HG03135 (cell line): ENCODE measurements around the gene ODAD4.
"Not testable (repeated sequence)": the region's sequence is repeated elsewhere in the genome, so short reads cannot be mapped to it uniquely, and the experiment has no call there.

Experiments used
- ATAC-seq: cut with Tn5 transposase; IDR thresholded peaks from one replicate; pipeline ENCODE4 v1.9.1; 2021; ENCODE audit warnings: mild to moderate bottlenecking, moderate library complexity; ENCODE audit not compliant: unreplicated experiment

The ODAD4 gene

DNA sequence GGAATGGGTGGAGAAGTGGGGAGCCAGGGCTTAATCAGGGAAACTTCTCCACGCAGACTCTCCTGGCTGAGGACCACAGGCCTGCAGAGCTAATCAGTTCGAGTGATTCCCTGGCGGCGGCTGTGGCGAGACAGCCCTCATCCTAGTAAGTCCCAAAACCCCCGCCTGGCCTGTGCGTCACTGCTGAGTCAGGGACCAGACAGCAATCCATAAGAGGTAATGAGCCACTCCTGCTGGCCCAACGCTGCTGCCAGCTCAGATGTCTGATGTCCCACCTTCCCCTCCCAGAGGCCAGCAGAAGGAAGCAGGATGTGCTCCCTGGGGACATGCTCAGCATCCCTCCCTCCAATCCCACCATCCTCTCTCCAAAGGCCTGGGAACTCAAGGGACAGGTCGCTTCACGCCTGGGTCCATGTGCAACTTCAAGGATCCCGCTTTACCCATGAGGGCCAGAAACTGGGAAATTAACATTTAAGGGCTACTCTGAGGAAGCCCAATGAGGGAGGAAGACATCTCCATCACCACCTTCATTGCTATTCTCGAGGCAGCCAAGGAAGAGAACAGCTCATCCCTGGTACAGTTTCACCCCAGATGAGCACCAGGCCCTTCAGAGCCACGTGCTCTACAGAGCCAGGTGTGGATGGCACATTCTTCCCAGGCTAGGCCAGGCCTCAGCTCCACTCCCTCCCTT lies 19.6 kb upstream of the ODAD4 start:
- ATAC-seq: no peak

DNA sequence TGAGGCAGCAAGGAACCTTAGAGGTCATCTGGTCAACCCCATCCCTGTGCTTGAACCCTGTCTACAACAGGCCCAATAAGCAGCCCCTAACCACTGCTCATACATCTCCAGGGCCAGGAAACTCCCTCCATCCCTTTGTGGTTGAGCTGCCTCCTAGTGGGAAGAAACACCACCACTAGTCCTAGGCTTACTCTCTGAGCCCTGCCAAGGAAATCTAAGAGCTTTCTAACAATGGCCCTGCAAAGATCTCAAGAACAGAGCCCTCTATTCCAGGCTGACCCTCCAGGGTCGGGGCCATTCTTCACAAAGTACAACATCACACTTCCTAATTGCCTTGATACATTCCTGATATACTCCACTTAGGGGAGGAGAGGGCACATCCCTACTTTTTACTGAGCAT lies 17.5 kb upstream of the ODAD4 start:
- ATAC-seq: no peak

DNA sequence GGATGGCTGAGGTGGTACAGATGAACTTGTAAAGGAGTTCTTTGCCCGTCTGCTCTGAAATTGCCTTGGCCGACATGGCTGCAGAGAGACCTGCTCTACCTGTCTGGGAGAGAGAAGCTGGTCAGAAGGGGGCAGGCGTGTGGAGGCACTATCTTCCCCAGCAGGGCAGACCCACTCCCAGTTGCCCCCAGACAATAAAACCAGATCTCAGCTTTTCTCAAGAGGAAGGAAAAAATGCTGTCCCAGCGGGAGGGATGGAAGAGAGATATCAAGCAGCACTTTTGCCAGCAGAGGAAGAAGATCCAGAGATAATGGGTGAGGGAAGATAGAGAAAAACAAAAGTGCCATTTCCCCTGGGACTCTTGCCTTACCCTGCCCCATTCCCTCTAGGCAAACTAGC lies 16.6 kb upstream of the ODAD4 start:
- no peak for ATAC-seq

DNA sequence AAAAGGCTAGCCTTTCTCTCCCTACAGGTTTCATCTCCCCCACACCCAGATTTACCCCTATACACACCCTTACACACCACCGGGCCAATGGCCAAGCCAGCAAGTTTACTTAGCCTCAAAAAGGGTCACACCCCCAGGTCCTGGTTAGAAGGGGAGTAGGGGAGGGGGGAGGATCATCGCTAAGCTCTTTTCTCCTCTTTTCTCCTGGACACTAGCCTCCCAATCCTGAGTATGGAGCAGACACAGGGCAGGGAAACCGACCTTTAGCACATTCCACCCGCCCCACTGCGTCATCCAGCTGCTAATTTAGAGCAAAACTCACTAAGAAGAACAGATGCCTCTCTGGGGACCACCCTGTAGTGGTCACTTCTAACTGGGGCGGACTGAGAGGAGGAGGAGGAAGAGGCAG lies 16.1 kb upstream of the ODAD4 start:
- no peak for ATAC-seq

DNA sequence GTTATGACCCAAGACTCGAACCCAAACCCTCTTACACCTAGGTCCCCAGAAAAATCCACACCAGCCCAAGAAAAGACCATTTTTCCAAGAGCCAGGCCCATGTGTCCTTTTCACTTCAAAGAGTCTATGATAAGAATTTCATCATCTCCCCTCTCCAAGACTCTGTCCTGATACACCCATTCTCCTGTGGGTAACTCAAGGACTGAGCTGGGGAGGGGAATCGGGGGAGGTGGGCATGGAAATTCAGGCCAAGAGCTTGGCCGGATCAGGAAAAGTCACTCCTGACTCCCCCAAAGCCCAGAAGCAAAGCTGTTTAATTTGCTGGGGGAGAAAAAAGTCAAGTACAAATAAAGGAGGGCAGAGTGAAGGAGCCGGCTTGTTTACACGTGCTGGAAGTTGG lies 15.4 kb upstream of the ODAD4 start:
- no peak for ATAC-seq

DNA sequence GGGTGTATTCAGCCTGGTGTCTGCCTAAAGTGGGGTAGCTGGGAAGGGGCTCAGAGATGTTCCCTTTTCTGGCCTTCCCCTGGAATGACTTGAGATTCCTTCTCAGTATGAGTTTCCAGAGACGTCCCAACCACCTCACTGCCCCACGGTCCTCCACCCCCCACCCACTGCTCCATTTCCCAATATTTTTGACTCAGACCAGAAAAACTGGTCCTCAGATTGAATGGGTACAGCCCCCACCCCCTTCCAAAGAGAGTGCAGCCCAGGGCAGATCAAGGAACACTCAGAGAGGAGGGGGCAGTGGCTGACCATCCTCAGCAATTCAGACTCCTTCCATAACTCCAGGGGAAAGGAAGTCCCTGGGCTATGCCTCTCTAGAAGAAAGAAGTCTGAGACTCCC lies 14.9 kb upstream of the ODAD4 start:
- no peak for ATAC-seq

DNA sequence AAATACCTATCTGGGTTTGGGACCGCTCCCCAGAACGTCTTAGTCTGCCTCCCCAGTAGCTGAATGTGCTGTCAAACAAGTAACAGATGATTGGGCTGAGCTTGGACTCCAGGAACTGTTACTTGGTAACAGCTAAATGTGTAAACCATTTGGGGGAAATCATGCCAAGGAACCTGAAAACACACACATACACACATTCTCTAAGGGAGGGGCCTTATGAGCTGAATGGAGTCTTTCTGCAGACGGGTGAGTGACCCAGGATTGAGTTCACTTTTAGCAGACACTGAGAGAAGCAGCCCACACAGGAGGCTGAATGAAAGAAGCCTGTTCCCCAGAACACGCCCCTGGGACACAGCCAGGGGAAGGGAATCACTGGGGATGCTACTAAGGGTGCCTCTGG lies 13.2 kb upstream of the ODAD4 start:
- ATAC-seq: no peak

DNA sequence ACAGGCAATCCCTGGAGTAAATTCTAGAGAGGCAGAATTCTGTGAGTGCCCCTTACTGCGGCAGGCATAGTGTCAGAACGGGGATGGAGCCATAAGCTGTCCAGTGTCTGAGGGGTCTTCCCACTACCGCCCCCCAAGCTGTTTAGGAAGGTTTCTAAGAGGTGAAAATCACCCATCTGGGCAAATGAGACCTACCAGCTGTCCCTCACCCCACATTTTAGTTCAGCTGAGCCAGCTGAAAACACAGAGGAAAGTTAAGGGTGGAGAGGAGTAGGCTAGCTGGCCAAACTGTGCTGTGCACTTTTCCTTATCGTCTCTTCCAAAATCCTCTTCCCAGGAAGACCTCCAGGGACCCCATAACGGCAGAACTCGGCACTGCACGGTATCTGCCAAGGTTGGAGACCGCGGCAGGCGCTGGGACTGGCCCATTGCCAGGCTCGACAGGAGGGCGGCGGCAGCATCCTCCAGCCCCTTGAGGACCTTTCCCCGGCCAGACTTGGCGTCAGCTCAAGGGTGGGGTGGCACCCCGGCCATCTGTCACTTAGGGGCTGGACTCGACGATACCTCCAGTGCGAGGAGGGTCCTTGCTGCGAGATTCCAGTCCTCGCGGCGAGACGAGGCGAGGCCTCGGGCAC lies 12.6 kb upstream of the ODAD4 start:
- ATAC-seq: peak; percentile 8

DNA sequence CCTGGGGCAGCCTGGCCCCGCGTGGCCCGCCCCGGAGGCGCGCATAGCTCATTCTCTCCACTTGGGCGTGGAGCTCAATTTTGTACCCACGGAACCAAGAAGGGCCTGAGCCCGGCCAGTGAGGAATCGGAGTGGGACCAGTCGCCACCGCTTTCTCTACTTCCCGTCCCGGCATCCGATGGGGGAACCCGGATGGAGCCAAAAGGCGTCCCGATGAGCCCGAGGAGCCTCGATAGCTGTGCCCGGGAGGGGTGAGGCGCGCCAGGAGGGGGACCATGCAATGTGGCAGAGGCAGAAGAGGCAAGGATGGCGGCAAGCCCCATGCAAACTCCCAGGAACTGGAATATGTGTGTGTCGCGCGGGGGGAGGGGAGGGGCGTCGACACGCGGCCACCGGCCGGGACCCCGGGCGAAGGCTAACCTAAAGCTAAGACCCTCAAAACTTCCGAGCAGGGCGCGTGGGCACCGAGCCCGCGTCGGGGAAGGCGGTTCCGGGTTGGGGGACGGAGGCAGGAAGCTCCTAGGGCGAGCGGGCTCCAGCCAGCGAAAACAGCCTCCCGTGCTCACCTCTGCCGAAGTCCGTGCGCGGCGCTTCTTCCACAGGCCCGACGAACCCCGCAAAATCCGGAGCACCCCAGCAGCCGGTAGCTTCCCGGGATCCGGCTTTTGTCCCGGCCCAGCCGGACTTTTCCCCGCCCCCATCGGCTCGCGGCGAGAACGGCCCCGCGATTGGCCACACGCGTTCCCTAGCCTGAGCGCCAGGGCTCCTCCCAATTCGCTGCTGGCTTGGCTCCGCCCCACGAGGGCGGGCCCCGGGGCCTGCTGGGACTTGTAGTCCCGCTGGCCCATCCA lies 11.9 kb upstream of the ODAD4 start, which contains the start of gene ACLY:
TSS of gene ACLY (minus strand) at position 638 of the 851 bp plus-strand sequence. CDS start 5,078 bp downstream, outside the sequence.
- peak; percentile 86 for ATAC-seq

DNA sequence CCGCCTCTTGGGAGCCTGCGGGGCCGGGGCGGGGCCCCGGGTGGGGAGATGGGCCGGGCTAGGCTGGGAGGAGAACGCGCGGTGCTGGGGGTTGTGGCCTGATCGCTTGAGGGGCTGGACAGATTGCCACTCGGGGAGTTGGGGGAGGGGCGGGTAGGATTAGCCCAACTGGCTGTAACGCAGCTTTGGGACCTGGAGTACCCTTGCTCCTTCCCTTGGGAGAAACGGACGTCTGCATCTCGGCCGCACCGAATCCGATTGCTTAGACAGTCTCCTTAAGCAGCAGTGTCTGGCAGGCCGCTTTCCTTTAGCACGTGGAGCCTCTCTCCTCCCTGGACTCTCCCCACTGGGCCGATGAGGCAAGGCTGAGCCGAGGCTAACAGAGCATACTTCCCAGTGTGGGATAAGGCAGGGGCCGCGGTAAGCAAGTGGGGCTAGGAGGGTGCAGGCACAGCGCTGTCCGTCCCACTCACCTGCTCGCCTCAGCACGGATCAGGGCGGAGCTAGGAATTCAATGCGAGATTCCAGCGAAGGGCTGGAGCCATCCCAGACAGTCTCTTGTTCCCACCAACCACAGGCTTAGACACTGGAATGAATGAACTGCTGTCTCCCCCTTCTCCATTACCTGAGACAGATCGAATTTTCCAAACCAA lies 11.1 kb upstream of the ODAD4 start:
- peak; percentile 5 for ATAC-seq

DNA sequence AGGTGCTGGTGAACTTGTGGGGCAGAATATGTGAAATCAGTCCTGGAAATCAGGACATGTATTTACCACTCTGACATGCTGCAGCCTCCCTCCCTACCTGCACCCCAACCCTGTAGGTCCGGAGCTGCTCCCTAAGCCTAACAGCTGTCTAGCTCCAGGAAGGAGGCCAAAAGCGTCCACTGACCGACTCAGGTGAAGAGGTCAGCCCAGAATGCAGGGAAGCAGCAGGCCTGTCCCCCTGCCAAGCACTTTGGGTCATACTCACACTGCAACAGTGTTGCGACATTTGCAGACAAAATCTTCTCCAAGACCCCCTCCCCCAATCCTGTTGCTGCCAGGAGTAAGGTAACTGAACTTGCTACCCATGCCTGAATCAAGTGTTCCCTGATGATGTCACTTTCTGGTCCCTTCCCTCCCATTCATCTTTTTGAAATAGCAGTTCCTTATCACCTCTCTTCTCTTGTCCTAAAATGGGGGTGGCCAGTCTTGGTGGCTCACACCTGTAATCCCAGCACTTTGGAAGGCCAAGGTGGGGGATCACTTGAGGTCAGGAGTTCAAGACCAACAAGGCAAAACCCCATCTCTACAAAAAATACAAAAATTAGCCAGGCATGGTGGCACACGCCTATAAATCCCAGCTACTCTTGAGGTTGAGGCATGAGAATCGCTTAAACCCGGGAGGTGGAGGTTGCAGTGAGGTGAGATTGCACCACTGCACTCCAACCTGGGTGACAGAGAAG lies 10.4 kb upstream of the ODAD4 start:
- no peak for ATAC-seq

DNA sequence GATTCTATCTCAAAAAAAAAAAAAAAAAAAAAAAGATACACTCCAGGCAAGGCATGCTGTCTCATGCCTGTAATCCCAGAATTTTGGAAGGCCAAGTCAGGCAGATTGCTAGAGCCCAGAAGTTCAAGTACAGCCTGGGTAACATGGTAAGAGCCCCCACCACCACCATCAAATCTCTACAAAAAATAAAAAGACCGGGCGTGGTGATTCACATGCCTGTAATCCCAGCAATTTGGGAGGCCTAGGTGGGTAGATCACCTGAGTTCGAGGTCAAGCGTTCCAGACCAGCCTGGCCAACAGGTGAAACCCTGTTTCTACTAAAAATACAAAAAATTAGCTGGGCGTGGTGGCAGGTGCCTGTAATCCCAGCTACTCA lies 9.8 kb upstream of the ODAD4 start:
- no peak for ATAC-seq

DNA sequence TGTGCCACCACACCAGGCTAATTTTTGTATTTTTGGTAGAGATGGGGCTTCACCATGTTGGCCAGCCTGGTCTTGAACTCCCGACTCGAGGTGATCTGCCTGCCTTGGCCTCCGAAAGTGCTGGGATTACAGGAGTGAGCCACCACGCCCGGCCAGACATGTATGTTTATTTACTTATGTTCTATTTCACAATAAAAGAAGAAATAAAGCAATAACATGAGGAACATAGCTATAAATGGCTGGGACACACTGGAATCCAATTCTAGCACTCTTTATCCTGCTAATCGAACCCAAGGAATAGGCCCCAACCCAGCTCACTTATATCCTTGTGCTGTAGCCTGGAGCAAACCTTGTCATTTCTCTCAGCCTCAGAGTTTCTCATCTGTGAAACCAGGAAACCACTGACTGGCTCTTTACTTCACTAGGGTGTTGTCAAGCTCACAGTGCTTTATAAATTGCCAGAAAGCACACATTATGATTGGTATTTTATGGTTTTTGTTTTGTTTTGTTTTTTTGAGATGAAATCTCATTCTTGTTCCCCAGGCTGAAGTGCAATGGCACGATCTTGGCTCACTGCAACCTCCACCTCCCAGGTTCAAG lies 4.3 kb upstream of the ODAD4 start:
- ATAC-seq: no peak

DNA sequence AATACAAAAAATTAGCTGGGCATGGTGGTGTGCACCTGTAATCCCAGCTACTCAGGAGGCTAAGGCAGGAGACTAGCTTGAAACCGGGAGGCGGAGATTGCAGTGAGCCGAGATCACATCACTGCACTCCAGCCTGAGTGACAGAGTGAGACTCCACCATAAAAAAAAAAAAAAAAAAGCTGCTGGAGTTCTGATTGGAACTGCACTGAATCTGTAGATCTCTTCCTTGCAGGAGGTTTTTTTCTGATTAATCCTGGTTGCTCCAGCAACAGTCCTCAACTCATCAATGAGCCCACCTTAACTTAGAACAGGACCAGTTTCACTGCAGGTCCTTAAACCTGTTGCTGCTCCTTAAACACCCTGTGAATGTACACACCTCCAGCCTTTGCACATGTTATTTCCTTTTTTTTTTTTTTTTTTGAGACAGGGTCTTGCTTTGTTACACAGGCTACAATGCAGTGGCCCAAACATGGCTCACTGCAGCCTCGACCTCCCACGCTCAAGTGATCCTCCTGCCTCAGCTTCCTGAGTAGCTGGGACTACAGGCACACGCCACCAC lies 1.6 kb upstream of the ODAD4 start:
- no peak for ATAC-seq

DNA sequence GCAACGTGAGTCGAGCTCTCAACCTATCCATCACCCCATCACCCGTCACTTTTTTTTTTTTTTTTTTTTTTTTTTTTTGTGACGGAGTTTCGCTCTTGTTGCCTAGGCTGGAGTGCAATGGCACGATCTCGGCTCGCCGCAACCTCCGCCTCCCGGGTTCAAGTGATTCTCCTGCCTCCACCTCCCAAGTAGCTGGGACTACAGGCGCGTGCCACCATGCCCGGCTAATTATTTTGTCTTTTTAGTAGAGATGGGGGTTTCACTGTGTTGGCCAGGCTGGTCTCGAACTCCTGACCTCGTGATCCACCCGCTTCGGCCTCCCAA lies 378 bp downstream of the ODAD4 start:
- ATAC-seq: peak; percentile 45

DNA sequence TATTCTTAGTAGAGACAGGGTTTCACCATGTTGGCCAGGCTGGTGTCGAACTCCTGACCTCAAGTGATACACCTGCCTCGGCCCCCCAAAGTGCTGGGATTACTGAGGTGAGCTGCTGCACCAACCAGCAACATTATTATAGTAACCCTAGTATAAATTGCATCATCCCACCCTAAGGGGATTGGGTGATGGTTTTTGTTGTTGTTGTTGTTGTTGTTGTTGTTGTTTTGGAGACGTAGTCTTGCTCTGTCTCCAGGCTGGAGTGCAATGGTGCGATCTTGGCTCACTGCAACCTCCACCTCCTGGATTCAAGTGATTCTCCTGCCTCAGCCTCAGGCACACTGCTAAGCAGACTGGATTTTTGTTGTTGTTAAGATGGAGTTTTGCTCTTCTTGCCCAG lies 1.3 kb downstream of the ODAD4 start:
- ATAC-seq: not testable (repeated sequence)

DNA sequence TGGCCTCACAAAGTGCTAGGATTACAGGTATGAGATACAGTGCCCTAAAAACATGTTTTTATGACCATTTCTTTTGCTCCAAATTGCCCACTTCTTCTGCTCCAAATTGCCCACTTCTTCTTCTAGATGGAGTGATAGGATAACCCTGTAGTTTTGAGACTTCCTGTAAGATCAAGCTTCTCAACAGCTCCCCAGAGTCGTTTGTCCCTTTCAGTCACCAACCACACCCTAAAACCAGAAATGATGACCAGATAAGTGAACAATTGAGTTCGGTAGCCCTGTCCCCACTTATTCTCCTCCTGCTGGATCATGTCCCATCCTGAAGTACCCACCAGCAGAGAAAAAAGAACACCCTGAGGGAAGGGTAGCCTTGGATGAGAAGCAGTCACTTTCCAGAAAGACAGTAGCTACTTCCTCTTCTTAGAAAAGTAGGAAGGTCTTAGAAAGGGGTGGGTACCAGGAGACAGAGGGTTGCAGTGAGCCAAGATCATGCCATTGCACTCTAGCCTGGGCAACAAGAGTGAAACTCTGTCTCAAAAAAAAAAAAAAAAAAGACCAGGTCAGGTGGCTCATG lies 2.5 kb downstream of the ODAD4 start:
- no peak for ATAC-seq

DNA sequence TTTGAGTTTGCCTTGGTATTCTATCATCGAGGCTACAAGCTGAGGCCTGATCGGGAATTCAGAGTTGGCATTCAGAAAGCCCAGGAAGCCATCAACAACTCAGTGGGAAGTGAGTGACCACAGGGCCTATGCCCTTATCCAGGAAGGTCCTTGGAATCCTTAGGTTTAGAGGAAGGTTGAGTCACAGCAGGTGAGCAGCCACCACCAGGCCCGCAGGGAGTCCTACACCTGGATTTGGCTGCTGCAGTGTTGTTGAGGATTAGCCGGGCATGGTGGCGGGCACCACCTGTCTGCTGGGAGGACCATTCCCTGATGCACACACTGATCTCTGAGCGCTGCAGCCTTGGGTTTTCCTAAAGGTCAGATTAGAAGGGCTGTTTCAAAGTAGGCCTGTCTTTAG lies 5.2 kb downstream of the ODAD4 start:
- no peak for ATAC-seq

DNA sequence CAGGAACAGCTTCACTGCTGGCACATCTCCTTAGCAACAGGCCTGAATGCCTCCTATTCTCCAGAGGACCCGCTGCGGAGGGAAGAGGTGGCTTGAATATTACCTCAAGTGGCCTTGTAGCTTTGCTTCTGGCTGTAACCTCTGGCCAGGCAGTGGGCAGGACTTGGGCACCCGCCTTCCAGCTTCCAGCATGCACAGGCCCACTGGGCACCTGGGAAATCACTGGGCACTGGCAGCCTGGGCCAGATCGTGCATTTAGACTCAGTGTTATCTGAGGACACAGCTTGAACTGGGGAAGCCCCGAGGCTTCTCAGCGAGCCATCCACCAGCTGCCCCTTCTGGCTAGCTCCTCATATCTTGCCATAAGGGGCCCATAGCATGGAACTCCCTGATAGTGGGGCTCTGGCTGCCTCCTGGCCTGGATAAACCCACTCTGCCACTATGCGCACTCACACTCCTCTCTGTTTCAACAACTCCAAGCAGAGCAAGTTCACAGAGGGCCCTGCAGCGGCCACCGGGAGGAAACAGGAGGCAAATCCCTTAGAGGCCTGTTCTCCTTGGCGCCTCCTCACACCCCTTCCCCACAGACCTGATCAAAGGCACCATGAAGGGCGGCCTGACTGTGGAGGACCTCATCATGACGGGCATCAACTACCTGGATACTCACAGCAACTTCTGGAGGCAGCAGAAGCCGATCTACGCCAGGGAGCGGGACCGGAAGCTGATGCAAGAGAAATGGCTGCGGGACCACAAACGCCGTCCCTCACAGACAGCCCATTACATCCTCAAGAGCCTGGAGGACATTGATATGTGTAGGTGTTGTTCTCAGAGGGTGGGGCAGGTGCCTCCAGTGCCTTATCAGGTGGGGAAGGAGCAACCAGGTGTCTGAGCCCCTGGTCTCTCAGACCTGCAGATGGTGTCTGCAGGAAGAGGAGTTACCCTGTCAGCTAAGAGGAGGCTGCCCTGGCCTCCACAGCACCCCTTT lies 7.8 kb downstream of the ODAD4 start:
- ATAC-seq: no peak
